Effector memory CD4-positive, alpha-beta T cell (primary cell): ENCODE results near the gene MMEL1.

Experiments used
- DNase-seq, 3 donors: peaks; one replicate each; pipeline ENCODE4 v3.0.0-alpha.2; 2020
- H3K27ac ChIP-seq: 2 replicates; pipeline ENCODE4 v1.7.0; 2013; ENCODE audit warnings: mild to moderate bottlenecking, low read length, moderate library complexity; ENCODE audit not compliant: insufficient read depth, poor library complexity, severe bottlenecking
- H3K27me3 ChIP-seq: replicated peaks from 2 replicates; pipeline ENCODE4 v1.7.0; 2013; ENCODE audit warnings: mild to moderate bottlenecking, low read length; ENCODE audit not compliant: insufficient read depth, control insufficient read depth, poor library complexity, severe bottlenecking
- H3K36me3 ChIP-seq: 2 replicates; pipeline ENCODE4 v1.7.0; 2013; ENCODE audit warnings: mild to moderate bottlenecking, low read length, moderate library complexity; ENCODE audit not compliant: control insufficient read depth, insufficient read depth
- H3K4me1 ChIP-seq: 2 replicates; pipeline ENCODE4 v1.7.0; 2013; ENCODE audit warnings: low read length, mild to moderate bottlenecking; ENCODE audit not compliant: control insufficient read depth, insufficient read depth, poor library complexity, severe bottlenecking
- H3K4me3 ChIP-seq: 2 replicates; pipeline ENCODE4 v1.7.0; 2013; ENCODE audit warnings: low read length, low read depth, mild to moderate bottlenecking; ENCODE audit not compliant: insufficient read depth, poor library complexity, severe bottlenecking
- H3K9me3 ChIP-seq: 2 replicates; pipeline ENCODE4 v1.7.0; 2013; ENCODE audit warnings: mild to moderate bottlenecking, low read length, moderate library complexity; ENCODE audit not compliant: control insufficient read depth

Gene MMEL1

GRCh38 chr1:2564006-2564814, 68.6 kb downstream of the MMEL1 start:
- Histone ChIP-seq H3K27me3 (no peaks in the 10 kb centered on the region), H3K4me3 (no peak overlapping the region), H3K4me1 (no peaks in the 10 kb centered on the region), H3K27ac (no peak overlapping the region), H3K36me3 (peaks cover 43% of the 10 kb centered on the region), H3K9me3 (no peaks in the 10 kb centered on the region)
- no peak for DNase-seq

DNA sequence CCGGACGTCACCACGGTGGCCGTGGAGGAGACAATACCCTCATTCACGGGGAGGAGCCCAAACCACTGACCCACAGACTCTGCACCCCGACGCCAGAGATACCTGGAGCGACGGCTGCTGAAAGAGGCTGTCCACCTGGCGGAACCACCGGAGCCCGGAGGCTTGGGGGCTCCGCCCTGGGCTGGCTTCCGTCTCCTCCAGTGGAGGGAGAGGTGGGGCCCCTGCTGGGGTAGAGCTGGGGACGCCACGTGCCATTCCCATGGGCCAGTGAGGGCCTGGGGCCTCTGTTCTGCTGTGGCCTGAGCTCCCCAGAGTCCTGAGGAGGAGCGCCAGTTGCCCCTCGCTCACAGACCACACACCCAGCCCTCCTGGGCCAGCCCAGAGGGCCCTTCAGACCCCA, 69.6 kb downstream of the MMEL1 start:
- peaks cover 9% of the 10 kb centered on the region for H3K4me1 ChIP-seq
- no peak overlapping the region for H3K4me3 ChIP-seq
- H3K27ac ChIP-seq, result no peak overlapping the region
- no peak for DNase-seq
- peaks cover 50% of the 10 kb centered on the region for H3K36me3 ChIP-seq
- no peaks in the 10 kb centered on the region for H3K9me3 ChIP-seq
- no peaks in the 10 kb centered on the region for H3K27me3 ChIP-seq

GRCh38 chr1:2561898-2562895, 70.6 kb downstream of the MMEL1 start:
- no peaks in the 10 kb centered on the region for H3K9me3 ChIP-seq
- H3K27me3 ChIP-seq, result no peaks in the 10 kb centered on the region
- H3K4me1 ChIP-seq, result peaks cover 19% of the 10 kb centered on the region
- H3K4me3 ChIP-seq, result no peak overlapping the region
- H3K27ac ChIP-seq, result no peak overlapping the region
- H3K36me3 ChIP-seq, result peaks cover 52% of the 10 kb centered on the region
- DNase-seq, result no peak

GRCh38 chr1:2561446-2561845, 71.4 kb downstream of the MMEL1 start:
- H3K4me3 ChIP-seq, result no peak overlapping the region
- DNase-seq, result no peak
- H3K4me1 ChIP-seq, result peaks cover 25% of the 10 kb centered on the region
- H3K9me3 ChIP-seq, result no peaks in the 10 kb centered on the region
- peaks cover 52% of the 10 kb centered on the region for H3K36me3 ChIP-seq
- H3K27ac ChIP-seq, result no peak overlapping the region
- H3K27me3 ChIP-seq, result no peaks in the 10 kb centered on the region

GRCh38 chr1:2560299-2561073, 72.3 kb downstream of the MMEL1 start:
- Histone ChIP-seq H3K27me3 (no peaks in the 10 kb centered on the region), H3K9me3 (no peaks in the 10 kb centered on the region), H3K27ac (no peak overlapping the region), H3K4me1 (peaks cover 30% of the 10 kb centered on the region), H3K4me3 (no peak overlapping the region), H3K36me3 (peaks cover 52% of the 10 kb centered on the region)
- no peak for DNase-seq

DNA sequence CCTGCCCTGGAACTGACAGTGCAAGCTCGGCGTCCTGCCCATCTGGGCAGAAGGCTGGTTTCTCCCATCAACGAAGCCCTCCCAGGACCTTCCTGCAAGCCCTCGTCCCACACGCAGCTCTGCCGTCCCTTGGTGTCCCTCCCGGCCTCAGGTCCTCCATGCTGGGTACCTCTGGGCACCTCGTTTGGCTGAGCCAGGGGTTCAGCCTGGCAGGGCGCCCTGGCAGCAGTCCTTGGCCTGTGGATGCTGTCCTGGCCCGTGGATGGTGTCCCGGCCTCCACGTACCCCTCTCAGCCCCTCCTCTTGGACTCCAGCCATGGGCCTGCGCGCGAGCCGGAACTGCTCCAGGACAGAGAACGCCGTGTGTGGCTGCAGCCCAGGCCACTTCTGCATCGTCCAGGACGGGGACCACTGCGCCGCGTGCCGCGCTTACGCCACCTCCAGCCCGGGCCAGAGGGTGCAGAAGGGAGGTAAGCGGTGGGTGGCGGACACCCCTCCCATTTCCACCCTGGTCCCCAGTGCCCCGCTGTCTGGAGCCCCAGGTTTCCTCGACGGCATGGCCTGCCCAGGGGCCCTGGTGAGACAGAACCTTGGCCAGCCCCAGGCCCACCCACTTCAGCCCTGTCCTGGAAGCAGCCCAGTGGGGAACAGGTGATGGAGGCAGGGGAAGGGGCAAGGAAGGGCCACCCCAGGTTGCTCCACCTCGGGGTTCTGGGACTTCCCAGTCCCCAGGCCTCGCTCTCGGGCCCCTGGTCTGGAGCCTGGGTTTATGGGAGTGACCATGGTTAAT, 73.1 kb downstream of the MMEL1 start:
- Histone ChIP-seq H3K36me3 (peaks cover 52% of the 10 kb centered on the region), H3K4me3 (no peak overlapping the region), H3K4me1 (peaks cover 38% of the 10 kb centered on the region), H3K27ac (no peak overlapping the region), H3K27me3 (no peaks in the 10 kb centered on the region), H3K9me3 (no peaks in the 10 kb centered on the region)
- DNase-seq, result no peak

DNA sequence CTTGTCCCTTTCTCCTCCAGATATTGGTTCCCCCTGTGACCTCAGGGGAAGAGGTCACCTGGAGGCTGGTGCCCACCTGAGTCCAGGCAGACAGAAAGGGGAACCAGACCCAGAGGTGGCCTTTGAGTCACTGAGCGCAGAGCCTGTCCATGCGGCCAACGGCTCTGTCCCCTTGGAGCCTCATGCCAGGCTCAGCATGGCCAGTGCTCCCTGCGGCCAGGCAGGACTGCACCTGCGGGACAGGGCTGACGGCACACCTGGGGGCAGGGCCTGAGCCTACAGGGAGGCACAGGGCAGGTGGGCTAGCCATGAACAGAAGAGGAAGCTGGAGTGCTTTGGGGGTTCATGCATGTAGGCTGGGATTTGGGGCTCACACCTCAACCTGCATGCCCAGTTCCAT, 74.0 kb downstream of the MMEL1 start:
- Histone ChIP-seq H3K9me3 (no peaks in the 10 kb centered on the region), H3K27ac (peak overlapping the region; percentile 35), H3K4me1 (peaks cover 43% of the 10 kb centered on the region), H3K27me3 (no peaks in the 10 kb centered on the region), H3K36me3 (peaks cover 50% of the 10 kb centered on the region), H3K4me3 (no peak overlapping the region)
- DNase-seq, result no peak

GRCh38 chr1:2558420-2558819, 74.4 kb downstream of the MMEL1 start:
- Histone ChIP-seq H3K27me3 (no peaks in the 10 kb centered on the region), H3K4me1 (peaks cover 43% of the 10 kb centered on the region), H3K27ac (peak overlapping the region; percentile 35), H3K9me3 (no peaks in the 10 kb centered on the region), H3K36me3 (peaks cover 46% of the 10 kb centered on the region), H3K4me3 (no peak overlapping the region)
- DNase-seq, result no peak
